H9 (cell line): Measurements from ENCODE around the gene MXRA7. TPM values are rescaled to one million over a fixed set of nuclear protein-coding genes. Genes with fewer than 3 reads are reported as not detected.

Experiments used
- DNase-seq: peaks from one replicate; pipeline ENCODE4 v3.0.0-alpha.2; 2017
- H2AFZ ChIP-seq: one replicate; pipeline ENCODE4 v1.6.1; 2013; ENCODE audit warnings: mild to moderate bottlenecking, low read length, control low read depth, moderate library complexity
- H2AK5ac ChIP-seq: 2 replicates; pipeline ENCODE4 v1.6.1; 2013; ENCODE audit warnings: low read length, control low read depth, mixed read lengths; ENCODE audit not compliant: insufficient read length
- H2BK120ac ChIP-seq: one replicate; pipeline ENCODE4 v1.6.1; 2013; ENCODE audit warnings: low read depth, mild to moderate bottlenecking, low read length, control low read depth, inconsistent platforms; ENCODE audit not compliant: poor library complexity, severe bottlenecking
- H2BK12ac ChIP-seq: 2 replicates; pipeline ENCODE4 v1.6.1; 2013; ENCODE audit warnings: low read length, control low read depth, mixed read lengths, low read depth; ENCODE audit not compliant: insufficient read length
- H2BK15ac ChIP-seq: 2 replicates; pipeline ENCODE4 v1.6.1; 2013; ENCODE audit warnings: low read depth, low read length, control low read depth
- H2BK20ac ChIP-seq: one replicate; pipeline ENCODE4 v1.6.1; 2013; ENCODE audit warnings: low read depth, mild to moderate bottlenecking, low read length, control low read depth, inconsistent platforms; ENCODE audit not compliant: poor library complexity, severe bottlenecking
- H2BK5ac ChIP-seq: 2 replicates; pipeline ENCODE4 v1.6.1; 2013; ENCODE audit warnings: low read length, control low read depth, mixed read lengths; ENCODE audit not compliant: insufficient read length
- H3K14ac ChIP-seq: 2 replicates; pipeline ENCODE4 v1.6.1; 2013; ENCODE audit warnings: low read length, control low read depth; ENCODE audit not compliant: insufficient read depth
- H3K18ac ChIP-seq: 2 replicates; pipeline ENCODE4 v1.6.1; 2013; ENCODE audit warnings: low read depth, mild to moderate bottlenecking, mixed read lengths, low read length, control low read depth; ENCODE audit not compliant: insufficient read length
- H3K23ac ChIP-seq: 2 replicates; pipeline ENCODE4 v1.6.1; 2013; ENCODE audit warnings: low read length, control low read depth, mixed read lengths, low read depth; ENCODE audit not compliant: insufficient read length
- H3K23me2 ChIP-seq: 2 replicates; pipeline ENCODE4 v1.6.1; 2013; ENCODE audit warnings: low read depth, mild to moderate bottlenecking, mixed read lengths, low read length, control low read depth; ENCODE audit not compliant: insufficient read length, poor library complexity, severe bottlenecking
- H3K27ac ChIP-seq: 2 replicates; pipeline ENCODE4 v1.5.1; 2013; ENCODE audit warnings: low read length, control low read depth, mixed read lengths, low read depth; ENCODE audit not compliant: insufficient read length
- H3K27me3 ChIP-seq: 2 replicates; pipeline ENCODE4 v1.6.1; 2013; ENCODE audit warnings: low read length, control low read depth, inconsistent platforms; ENCODE audit not compliant: insufficient read depth
- H3K4ac ChIP-seq: 2 replicates; pipeline ENCODE4 v1.6.1; 2013; ENCODE audit warnings: low read depth, mild to moderate bottlenecking, control low read depth, inconsistent platforms, low read length, moderate library complexity
- H3K4me1 ChIP-seq: 2 replicates; pipeline ENCODE4 v1.6.1; 2013; ENCODE audit warnings: low read length, control low read depth, inconsistent platforms; ENCODE audit not compliant: insufficient read depth
- H3K4me2 ChIP-seq: 2 replicates; pipeline ENCODE4 v1.6.1; 2013; ENCODE audit warnings: low read length, control low read depth, mixed read lengths; ENCODE audit not compliant: insufficient read length, insufficient read depth
- H3K56ac ChIP-seq: 2 replicates; pipeline ENCODE4 v1.6.1; 2013; ENCODE audit warnings: low read depth, mild to moderate bottlenecking, mixed read lengths, low read length, control low read depth; ENCODE audit not compliant: insufficient read length
- H3K79me1 ChIP-seq: 2 replicates; pipeline ENCODE4 v1.6.1; 2013; ENCODE audit warnings: low read depth, mild to moderate bottlenecking, moderate library complexity, low read length, control low read depth, inconsistent platforms; ENCODE audit not compliant: insufficient read depth, poor library complexity, severe bottlenecking
- H3K79me2 ChIP-seq: 2 replicates; pipeline ENCODE4 v1.6.1; 2013; ENCODE audit warnings: low read length, control low read depth, inconsistent platforms; ENCODE audit not compliant: insufficient read depth
- H3K9ac ChIP-seq: 2 replicates; pipeline ENCODE4 v1.6.1; 2013; ENCODE audit warnings: low read length, control low read depth, mixed read lengths; ENCODE audit not compliant: insufficient read length; ENCODE audit errors: extremely low read depth
- H3K9me3 ChIP-seq: one replicate; pipeline ENCODE4 v1.6.1; 2013; ENCODE audit warnings: low read depth, low read length, inconsistent platforms; ENCODE audit not compliant: control insufficient read depth
- H3T11ph ChIP-seq: one replicate; pipeline ENCODE4 v1.6.1; 2013; ENCODE audit warnings: mild to moderate bottlenecking, low read length, control low read depth, inconsistent platforms
- H4K20me1 ChIP-seq: one replicate; pipeline ENCODE4 v1.6.1; 2013; ENCODE audit not compliant: control insufficient read depth, insufficient read length, insufficient read depth
- H4K5ac ChIP-seq: 2 replicates; pipeline ENCODE4 v1.6.1; 2013; ENCODE audit warnings: low read depth, mild to moderate bottlenecking, mixed read lengths, low read length, control low read depth; ENCODE audit not compliant: insufficient read length
- H4K8ac ChIP-seq: replicated peaks from 2 replicates; pipeline ENCODE4 v1.6.1; 2013; ENCODE audit warnings: low read length, control low read depth, mixed read lengths, low read depth; ENCODE audit not compliant: insufficient read length
- H4K91ac ChIP-seq: 2 replicates; pipeline ENCODE4 v1.6.1; 2013; ENCODE audit warnings: low read depth, mild to moderate bottlenecking, moderate library complexity, mixed read lengths, low read length, control low read depth; ENCODE audit not compliant: insufficient read length
- H3K27ac Mint-ChIP-seq, 3 experiments: 2 replicates in 2 of 3; 3 replicates in 1 of 3; pipeline ENCODE4 v1.8.0; 2020 to 2021; ENCODE audit warnings: mixed read lengths in 3 of 3, mild to moderate bottlenecking in 1 of 3, moderate library complexity in 1 of 3
- H3K27me3 Mint-ChIP-seq: 2 replicates; pipeline ENCODE4 v1.8.0; 2021; ENCODE audit warnings: low read depth, mild to moderate bottlenecking, moderate library complexity, mixed read lengths
- H3K36me3 Mint-ChIP-seq, 3 experiments: 2 replicates in 2 of 3; 3 replicates in 1 of 3; pipeline ENCODE4 v1.8.0; 2020 to 2021; ENCODE audit warnings: low read depth in 3 of 3, mixed read lengths in 3 of 3; ENCODE audit not compliant: insufficient read depth in 1 of 3
- H3K4me1 Mint-ChIP-seq, 2 experiments: 2 replicates each; pipeline ENCODE4 v1.8.0; 2020; ENCODE audit warnings: mixed read lengths in 2 of 2
- H3K4me3 Mint-ChIP-seq, 2 experiments: 2 replicates in 1 of 2; 3 replicates in 1 of 2; pipeline ENCODE4 v1.8.0; 2020 to 2021; ENCODE audit warnings: mild to moderate bottlenecking in 2 of 2, mixed read lengths in 2 of 2, moderate library complexity in 1 of 2
- H3K9me3 Mint-ChIP-seq, 2 experiments: 2 replicates in 1 of 2; 3 replicates in 1 of 2; pipeline ENCODE4 v1.8.0; 2020; ENCODE audit warnings: mild to moderate bottlenecking in 2 of 2, mixed read lengths in 2 of 2, moderate library complexity in 1 of 2
- WGBS: extraction: QIAGEN DNeasy Blood & Tissue Kit; methylation state at CpG from one replicate; pipeline ENCODE4 v1.1.7; 2013; ENCODE audit warnings: missing lambda C conversion rate, low lambda C conversion rate, mixed read lengths; ENCODE audit not compliant: insufficient read length; ENCODE audit errors: extremely low coverage; 5-methylcytosine and 5-hydroxymethylcytosine counted together
- total RNA-seq: library from RNA; stranded (reverse); gene quantifications from 2 replicates; pipeline ENCODE4 v1.2.1, GENCODE V29; 2021
- TF ChIP-seq, protein P1 (sequence below): fragments of 200-600 bp; sonication (generic); conservative IDR thresholded peaks from 3 replicates; pipeline ENCODE4 v1.8.0; 2021; ENCODE audit warnings: antibody characterized with exemption, mild to moderate bottlenecking

Gene MXRA7
- total RNA-seq, 1 experiment from 2014 or later, result 28.2 TPM

DNA sequence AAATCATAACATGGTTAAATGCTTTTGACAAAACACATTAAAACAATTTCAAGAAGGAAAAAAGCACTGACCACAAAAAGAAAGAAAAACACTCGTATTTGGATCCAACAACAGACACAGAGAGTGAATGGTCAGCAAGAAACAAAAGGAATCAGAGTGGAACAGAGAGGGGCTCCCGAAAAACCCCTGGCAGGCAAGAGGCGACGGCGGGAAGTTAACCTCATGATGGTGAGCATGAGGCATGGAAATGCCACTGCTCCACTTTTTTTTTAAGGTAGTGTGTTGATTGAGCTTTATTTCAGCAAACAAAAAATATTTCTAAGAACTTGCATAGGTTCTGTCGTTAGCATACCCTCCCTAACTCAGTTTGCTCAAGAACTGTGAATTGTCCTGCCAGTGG lies 35.1 kb downstream of the MXRA7 start:
- Histone ChIP-seq H3K9me3 (no peaks in the 10 kb centered on the region), H3K4me2 (no peak overlapping the region)

More for the DNA sequence above, 35.1 kb downstream of the MXRA7 start:
- Histone ChIP-seq H4K91ac (no peak overlapping the region), H3K27me3 (no peaks in the 10 kb centered on the region), H3K18ac (no peak overlapping the region), H4K20me1 (peaks cover 2% of the 10 kb centered on the region), H3K79me1 (no peaks in the 10 kb centered on the region), H3K79me2 (no peaks in the 10 kb centered on the region), H2BK12ac (no peak overlapping the region), H3K27ac (no peak overlapping the region), H3K14ac (no peak overlapping the region), H2AFZ (no peak overlapping the region), H4K8ac (no peak overlapping the region), H3K4me1 (peaks cover 4% of the 10 kb centered on the region; the same call in 1 of the 2 replicates), H3K4ac (no peak overlapping the region), H2AK5ac (no peak overlapping the region), H2BK120ac (no peak overlapping the region), H2BK20ac (no peak overlapping the region), H4K5ac (no peak overlapping the region), H3K23me2 (peaks cover 4% of the 10 kb centered on the region), H3T11ph (no peak overlapping the region), H3K56ac (no peak overlapping the region), H3K9ac (no peak overlapping the region), H2BK5ac (no peak overlapping the region), H2BK15ac (no peak overlapping the region), H3K23ac (no peak overlapping the region)
- Mint-ChIP-seq H3K36me3 (no peaks in the 10 kb centered on the region; a peak in 1 of 7 replicates), H3K4me1 (peaks cover 13 to 16% of the 10 kb centered on the region in 2 experiments), H3K27me3 (no peaks in the 10 kb centered on the region; the same call in 1 of the 2 replicates), H3K4me3 (no peak overlapping the region), H3K27ac (no peak overlapping the region), H3K9me3 (no peaks in the 10 kb centered on the region)
- no peak for DNase-seq
- no CpG with 5 or more reads among the region's 6 CpGs for WGBS
- TF ChIP-seq, protein P1, sequence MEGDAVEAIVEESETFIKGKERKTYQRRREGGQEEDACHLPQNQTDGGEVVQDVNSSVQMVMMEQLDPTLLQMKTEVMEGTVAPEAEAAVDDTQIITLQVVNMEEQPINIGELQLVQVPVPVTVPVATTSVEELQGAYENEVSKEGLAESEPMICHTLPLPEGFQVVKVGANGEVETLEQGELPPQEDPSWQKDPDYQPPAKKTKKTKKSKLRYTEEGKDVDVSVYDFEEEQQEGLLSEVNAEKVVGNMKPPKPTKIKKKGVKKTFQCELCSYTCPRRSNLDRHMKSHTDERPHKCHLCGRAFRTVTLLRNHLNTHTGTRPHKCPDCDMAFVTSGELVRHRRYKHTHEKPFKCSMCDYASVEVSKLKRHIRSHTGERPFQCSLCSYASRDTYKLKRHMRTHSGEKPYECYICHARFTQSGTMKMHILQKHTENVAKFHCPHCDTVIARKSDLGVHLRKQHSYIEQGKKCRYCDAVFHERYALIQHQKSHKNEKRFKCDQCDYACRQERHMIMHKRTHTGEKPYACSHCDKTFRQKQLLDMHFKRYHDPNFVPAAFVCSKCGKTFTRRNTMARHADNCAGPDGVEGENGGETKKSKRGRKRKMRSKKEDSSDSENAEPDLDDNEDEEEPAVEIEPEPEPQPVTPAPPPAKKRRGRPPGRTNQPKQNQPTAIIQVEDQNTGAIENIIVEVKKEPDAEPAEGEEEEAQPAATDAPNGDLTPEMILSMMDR, result no peak
